HG03575 (cell line): Measurements from ENCODE around the gene CFAP65.

Source experiments
- ATAC-seq: cut with Tn5 transposase; IDR thresholded peaks from one replicate; pipeline ENCODE4 v1.9.1; 2021; ENCODE audit not compliant: unreplicated experiment, insufficient number of reproducible peaks, low FRiP score; ENCODE audit errors: extremely low read depth

Gene CFAP65

DNA sequence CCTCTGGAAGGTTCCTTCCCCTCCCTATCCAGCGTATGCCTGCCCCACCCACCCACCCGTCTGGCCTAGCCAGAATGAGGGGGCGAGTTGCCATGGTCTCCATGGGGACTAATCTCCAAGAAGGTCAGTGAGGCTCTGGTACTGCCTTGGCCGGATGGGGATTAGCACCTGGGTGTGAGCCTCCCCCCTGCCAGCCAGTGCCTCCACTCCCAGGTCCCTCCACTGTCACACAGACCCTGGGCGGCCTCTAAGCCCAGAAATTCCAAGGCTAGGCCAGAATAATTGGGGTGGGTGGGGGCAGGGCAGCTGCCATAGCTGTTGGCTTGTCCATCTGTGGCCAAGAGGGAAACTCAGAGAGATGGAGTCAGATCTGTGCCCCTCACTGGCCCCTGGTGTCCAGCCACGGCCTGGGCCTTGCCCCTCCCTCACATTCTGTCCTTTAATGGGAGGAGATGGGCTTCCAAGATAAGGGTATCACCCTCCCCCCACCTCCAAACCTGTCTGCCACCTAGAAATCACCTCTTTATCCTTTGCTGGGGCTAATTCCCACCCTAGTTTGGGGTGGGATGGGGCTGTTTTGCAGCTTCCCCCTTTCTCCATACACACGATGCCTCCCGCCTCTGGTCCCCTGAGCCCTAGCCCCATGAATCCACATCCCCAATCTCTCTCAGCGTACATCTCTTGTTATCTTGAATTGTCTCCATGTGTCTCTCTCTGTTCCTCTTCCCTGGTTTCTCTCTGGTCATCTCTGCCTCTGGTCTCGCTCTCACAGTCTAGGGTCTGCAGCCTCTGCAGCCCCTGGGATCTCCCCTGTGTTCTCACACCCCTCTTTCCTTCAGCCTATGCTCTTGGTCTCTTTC, 42.1 kb downstream of the CFAP65 start:
- no peak for ATAC-seq

DNA sequence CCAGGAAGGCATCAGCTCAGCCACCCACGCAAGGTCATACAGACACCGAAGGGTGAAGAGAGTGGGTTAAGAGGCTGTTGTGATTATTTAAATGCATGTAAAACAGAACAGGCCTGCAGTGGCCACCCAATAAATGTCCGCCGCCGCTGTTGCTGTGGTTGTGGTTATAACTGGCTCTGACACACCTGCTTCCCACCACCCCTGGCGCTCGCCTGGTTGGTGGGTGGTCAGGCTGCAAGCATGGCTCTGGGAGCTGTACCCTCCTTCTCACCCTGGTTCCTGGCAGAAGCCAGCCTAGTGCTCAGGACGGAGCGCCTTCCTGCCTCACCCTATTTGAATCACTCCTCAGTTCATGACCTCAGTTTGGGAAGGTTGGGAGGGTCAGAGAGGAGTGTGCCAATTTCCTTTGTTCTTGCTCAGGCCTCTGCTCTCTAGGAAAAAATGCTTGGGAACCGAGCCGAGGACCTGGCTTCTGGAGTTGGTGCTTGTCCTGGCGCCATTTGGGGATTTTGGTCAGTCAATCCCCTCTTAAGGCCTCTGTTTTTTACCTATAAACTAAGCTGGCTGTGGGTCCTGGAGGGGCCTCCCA, 42.8 kb downstream of the CFAP65 start:
- no peak for ATAC-seq

DNA sequence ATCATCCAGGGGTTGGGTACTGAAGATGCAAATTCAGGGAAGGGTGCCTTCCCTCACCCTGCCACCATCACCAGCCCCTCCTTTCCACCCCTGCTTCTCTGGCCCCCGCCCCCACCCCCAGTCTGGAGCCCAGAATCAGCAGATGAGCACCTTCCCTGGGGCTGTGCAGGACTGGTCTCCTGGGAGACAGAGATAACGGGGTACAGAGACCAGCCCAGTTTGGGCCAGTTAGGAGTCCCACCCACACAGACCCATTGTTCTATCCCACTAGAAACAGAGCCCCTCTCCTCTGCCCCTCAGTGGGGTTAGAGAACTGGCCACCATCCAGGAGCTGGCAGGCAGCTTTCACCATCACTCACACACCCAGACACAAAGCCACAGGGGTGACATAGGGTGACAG, 43.6 kb downstream of the CFAP65 start:
- no peak for ATAC-seq

- no peak for ATAC-seq
These were observed 44.4 kb downstream of the CFAP65 start for GRCh38 chr2:218996937-218997336.

- ATAC-seq, result no peak
These were observed 45.2 kb downstream of the CFAP65 start for GRCh38 chr2:218995972-218996711.

DNA sequence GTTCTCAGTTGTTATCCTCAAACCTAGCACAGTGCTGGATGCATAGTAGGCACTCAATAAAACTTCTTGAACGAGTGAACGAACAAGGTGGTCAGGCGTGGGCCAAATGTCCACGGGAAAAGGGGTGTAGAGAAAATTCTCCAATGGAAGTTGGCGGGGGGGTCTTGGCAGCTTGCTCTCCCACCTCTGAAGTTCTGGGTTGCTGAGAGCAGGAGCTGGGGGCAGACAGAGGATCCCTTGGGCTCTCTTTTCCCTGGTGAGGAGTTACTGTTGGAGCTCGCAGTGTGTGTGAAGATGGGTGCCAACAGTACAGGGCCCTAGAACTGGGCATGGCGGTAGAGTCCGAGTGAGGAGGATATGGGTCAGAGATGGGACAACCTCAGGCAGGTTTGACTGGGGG, 45.8 kb downstream of the CFAP65 start:
- no peak for ATAC-seq

- no peak for ATAC-seq
These were observed 47.7 kb downstream of the CFAP65 start, which contains the start of gene CRYBA2 for GRCh38 chr2:218993345-218994315. Gene CRYBA2 (minus strand): TSS chr2:218993422. CDS start chr2:218993176, 246 bp downstream.

DNA sequence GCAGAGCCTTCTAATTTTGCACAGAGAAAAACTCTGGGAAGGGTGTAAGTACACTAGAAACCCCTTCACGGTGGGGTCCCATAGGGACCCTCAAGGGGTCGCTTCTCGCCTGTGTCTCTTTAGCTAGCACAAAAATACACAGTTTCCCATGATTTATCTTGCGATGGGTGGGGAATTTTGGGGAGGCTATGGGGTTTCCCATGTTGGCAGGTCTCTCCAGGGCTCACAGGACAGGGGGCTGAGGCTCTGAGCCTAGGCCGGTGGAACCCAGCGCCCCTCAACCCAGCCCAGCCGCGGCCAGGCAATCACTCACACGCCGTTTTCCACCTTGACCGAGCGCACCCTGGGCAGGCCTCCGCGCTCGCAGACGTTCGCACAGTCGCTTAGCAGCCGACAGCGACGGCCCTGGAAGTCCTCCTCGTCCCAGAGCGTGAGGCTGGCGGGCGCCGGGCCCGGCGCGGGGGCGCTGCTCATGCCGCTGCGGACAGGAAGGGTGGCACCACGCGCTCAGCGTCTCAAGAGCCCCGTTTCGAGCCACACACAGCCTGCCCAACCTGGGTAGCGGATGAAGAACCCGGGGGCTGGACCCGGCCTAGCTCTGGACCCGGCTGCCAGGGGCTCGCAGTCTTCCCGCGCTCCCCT, 48.5 kb downstream of the CFAP65 start:
- ATAC-seq, result no peak

DNA sequence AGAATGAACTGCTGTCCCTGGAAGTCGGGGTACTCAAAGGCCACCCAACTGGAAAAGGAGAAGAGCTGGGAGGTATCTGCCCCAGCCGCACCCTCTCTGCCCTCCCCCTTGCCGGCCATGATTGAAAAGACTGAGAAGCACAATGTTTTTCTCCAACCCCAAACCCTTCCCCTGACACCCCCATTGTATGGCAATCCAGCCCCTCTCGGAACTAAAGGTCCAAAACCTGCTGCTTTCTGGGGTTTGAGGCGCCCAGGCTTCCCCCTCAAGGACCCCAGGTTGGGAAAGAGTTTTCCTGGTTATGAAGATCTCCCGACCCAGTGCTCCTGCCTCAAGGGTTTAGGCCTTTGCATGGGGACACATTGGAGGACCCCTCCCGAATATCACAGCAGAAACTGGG, 49.1 kb downstream of the CFAP65 start:
- ATAC-seq, result no peak

- ATAC-seq, result no peak
These were observed 49.6 kb downstream of the CFAP65 start for GRCh38 chr2:218991674-218992168.

DNA sequence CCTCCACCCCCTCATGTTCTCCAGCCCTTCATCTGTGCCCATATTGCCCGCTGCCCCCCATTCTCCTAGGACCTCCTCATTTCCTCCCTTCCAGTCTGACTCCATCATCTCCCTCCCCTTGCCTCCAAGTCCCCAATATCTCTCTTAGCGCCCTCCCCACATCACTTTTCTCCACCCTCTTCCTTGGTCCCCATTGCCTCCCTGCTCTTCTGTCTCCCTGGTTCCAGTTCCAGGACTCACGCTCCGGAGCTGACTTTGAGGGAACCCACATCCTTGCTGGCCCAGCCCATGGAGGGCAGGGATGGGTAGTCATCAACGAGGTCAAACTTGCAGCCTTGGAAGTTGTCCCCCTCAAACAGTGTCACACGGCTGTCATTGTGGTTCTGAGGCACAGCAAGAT, 50.7 kb downstream of the CFAP65 start:
- ATAC-seq, result no peak

GRCh38 chr2:218990052-218990451, 51.3 kb downstream of the CFAP65 start:
- ATAC-seq, result no peak

GRCh38 chr2:218988650-218989049, 52.7 kb downstream of the CFAP65 start:
- ATAC-seq, result no peak

GRCh38 chr2:218988164-218988563, 53.2 kb downstream of the CFAP65 start:
- ATAC-seq, result no peak

DNA sequence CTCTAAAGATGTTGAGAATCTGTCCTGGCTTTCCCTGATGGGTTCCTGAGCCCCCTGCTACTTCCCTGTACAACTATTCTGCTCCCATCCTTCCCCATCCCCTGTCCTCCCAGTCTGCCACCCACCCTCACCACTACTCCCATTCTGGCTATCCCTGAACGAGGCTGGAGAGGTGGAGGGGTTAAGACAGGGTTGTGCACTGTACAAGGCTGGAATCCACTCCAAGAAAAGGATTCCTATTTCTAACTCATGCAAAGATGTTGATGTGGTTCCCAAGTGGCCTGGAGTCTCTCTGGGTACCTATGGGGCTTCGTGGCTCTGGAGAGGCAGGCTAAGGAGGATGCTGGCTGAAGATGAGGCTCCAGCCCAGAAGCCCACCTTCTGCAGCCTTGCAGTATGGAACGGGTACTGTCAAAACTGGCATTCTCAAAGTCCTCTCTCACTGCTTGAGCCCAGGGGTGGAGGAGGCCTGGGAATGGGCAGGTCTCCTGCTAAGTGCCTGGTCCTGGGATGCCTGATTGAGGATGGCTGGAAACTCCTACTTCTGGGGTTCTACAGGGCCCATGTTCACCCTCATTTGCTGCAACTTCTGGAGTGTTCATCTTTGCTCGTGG, 55.1 kb downstream of the CFAP65 start:
- no peak for ATAC-seq

- no peak for ATAC-seq
These were observed 55.8 kb downstream of the CFAP65 start for GRCh38 chr2:218985325-218986091.

DNA sequence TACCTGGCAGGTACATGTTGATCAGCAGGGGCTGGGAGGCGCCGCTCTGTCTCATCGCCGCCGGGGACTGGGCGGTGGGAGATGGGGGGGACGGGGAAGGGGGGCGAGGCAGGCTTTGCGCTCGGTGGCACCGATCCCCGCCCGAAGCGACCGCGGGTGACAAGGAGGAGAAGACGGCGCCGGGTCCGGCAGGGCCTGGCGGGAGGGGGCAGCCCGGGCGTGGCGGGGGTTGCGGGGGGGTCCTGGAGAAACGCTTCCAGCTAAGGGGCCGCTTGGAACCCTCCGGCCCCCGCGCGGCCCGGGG, 56.3 kb downstream of the CFAP65 start, which contains the start of gene FEV:
TSS of gene FEV (minus strand) at position 164 of the 304 bp plus-strand sequence. CDS start at position 55, 109 bp downstream.
- ATAC-seq, result no peak
